Measurements from ENCODE around the gene WWP2. TPM values are rescaled to one million over a fixed set of nuclear protein-coding genes. Genes with fewer than 3 reads are reported as not detected.
"Not testable (repeated sequence)": the region's sequence is repeated elsewhere in the genome, so short reads cannot be mapped to it uniquely, and the experiment has no call there.

WWP2 gene
- polyA plus RNA-seq (ENCODE audit: insufficient read length), result 14.5 TPM

DNA sequence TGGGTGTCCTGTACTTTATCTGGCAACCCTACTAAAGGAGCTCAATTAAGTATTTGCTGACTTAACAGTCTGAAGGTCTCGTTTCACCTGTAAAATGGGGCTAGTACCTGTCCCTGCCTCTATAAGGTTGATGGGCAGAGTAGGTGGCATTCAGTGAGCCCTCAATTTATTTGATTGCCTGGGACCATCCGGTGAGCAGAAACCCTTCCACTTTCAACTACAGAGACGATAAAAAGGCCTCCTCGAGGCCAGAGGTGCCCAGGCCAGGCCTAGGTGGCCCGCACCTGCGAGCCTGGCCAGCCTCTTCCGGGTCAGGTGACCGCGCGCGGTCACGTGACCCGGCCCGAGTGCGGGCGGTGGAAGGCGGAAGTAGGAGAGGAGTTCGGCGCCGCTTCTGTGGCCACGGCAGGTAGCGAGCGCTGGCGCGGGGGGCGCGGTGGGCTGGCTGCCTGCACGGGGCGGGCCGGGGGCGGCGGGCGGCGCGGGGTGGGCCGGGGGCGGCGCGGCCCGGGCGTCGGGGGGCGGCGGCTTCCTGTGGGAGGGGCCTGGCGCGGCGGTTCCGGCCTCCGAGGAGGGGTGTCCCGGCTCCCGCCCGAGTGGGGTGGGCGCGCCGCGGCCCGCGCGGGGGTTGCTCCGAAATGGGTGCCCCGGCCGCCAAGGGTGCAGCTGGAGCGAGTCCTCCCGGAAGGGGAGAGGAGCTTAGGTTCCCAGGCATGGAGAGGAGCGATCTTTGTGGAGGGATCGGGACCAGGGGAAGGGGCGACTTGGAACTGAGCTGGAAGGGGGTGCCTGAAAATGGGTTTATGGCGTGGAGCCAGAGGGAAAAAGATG is at the start of gene WWP2:
TSS of gene WWP2 (plus strand) at position 350 of the 831 bp plus-strand sequence. CDS start 24,679 bp downstream, outside the sequence.
- DNase-seq (ENCODE audit: low read depth), result no peak

DNA sequence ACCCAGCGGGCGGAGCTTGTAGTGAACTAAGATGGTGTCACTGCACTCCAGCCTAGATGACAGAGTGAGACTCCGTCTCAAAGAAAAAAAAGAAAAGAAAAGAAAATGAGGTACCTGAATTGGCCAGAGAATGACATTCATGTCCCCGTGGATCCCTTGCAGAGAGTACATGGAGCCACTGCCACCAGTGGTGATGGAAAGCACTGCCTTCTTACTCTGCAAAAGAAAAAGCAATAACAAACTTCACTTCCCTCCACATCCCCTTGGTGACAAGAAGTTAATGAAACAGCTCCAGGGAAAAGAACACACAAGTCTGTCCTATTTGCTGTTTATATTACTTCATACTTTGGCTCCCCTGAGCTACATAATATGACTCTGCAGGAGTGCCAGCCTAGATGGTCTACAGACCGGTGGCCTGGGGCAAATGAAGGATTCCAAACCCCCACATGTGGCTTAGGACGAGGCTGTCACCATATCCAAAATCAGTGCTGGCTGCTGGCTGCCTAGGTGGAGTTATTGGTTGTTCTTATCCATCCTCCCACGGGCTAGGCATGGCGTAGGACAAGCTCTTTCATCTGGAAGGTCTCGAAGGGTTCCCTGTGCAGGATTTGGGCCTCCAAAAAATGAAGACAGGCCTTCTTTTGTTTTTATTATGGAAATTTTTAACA is 49.1 kb upstream of the WWP2 start:
- DNase-seq (ENCODE audit: low read depth), result no peak

DNA sequence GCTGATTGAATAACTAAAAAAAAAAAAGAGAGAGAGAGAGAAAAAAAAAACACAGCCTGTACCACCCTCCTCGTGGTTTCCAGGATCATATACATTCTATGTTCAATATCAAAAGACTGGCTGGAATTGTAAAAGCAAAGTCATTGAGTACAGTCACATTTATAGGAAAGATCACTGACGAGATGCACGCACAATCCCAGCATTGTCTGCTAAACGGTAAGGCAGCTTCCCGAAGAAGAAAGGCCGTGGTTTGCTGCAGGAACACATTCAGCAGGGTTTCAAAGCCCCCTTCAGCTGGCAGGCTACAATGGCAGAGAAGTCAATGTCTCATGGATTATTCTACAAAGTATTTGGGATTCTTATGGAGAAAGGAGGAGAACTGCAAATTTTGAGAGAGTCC is 45.1 kb upstream of the WWP2 start:
- DNase-seq (ENCODE audit: low read depth), result no peak

DNA sequence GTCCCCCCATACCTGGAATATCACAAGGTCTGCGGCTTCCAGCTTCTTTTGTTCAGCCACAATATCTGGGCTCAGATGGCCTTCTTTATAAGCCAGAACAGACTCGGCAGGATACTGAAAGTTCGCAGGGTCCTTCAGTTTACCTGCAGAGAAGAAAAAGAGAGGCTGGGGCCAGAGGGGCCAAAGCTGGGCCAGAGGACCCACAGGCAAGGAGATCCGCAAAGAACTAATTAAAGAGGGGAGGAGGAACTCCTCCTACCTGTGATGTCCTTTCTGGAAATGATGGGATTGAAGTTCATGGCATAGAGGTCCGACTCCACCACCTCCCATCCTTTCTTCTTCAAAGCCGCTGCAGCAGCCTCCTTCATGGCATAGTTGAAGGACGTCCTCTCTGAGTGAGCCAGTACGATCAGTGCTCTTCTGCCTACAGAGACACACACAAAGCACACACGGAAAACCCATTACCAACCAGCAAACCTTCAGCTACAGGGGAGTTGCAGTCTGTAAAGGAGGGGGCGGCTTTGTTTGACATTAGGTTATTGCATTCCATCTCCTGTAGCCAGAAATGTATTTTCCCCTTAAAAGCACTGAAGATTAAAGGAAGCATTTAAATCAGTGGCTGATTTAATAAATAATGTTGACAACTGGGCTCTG is 43.9 kb upstream of the WWP2 start:
- DNase-seq (ENCODE audit: low read depth), result no peak

- DNase-seq (ENCODE audit: low read depth), result no peak
Measured at GRCh38 chr16:69720822-69721430, 41.2 kb upstream of the WWP2 start.

- no peak for DNase-seq (ENCODE audit: low read depth)
Measured at GRCh38 chr16:69721441-69721957, 40.6 kb upstream of the WWP2 start.

GRCh38 chr16:69724414-69724873 is 37.7 kb upstream of the WWP2 start:
- no peak for DNase-seq (ENCODE audit: low read depth)

- no peak for DNase-seq (ENCODE audit: low read depth)
Measured at GRCh38 chr16:69724981-69725479, 37.1 kb upstream of the WWP2 start.

- no peak for DNase-seq (ENCODE audit: low read depth)
Measured at GRCh38 chr16:69725480-69726312, 36.4 kb upstream of the WWP2 start.

DNA sequence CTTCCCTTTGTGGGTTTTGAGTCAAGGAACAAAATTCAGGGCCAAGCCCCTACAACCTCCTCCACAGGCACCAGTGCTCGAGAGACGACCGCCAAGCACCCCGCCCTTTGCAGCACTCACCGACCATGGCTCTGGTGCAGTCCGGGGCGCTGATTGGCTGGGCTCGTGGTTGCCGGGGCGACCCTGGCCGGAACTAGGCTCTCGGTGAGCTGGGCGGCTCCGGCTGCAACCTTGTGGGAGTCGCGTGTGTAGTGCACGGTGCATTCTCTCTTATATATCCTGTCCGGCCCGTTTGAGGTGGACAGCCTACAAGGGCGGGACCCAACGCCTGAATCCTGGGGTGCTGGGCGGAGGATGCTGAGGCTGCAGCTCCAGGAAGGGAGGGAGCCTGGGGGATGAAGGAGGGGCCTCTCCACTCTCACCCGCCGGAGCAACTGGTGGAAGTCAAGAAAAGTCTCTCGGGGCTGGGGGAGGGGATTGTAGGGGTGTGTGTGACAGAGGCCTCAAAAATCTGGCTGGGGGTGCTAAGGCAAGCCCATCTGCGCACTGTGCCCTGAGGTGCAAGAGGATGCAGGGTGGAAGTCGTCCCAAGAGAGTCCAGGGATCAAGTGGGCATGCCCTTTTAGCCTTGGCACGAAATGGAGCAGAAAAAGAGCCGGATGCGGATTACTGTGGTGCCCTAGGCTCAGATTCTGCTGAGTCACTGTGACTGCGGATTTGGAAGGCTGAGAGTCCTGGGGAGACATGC is 35.6 kb upstream of the WWP2 start, which contains the start of gene NQO1:
TSS of gene NQO1 (minus strand) at position 248 of the 748 bp plus-strand sequence. CDS start at position 127, 121 bp downstream.
- DNase-seq (ENCODE audit: low read depth), result peak; percentile 29

GRCh38 chr16:69727916-69728270 is 34.2 kb upstream of the WWP2 start:
- no peak for DNase-seq (ENCODE audit: low read depth)

DNA sequence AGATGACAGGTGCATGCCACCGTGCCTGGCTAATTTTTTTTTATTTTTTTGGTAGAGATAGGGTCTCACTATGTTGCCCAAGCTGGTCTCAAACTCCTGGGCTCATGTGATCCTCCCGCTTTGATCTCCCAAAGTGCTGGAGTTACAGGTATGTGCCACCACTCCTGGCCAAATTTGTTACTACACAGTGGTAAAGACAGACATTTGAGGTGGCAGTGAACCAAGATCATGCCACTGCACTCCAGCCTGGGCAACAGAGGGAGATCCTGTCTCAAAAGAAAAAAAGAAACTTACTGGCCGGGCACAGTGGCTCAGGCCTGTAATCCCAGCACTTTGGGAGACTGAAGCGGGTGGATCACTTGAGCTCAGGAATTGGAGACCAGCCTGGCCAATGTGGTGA is 33.1 kb upstream of the WWP2 start:
- DNase-seq (ENCODE audit: low read depth), result not testable (repeated sequence)

GRCh38 chr16:69731280-69731679 is 30.9 kb upstream of the WWP2 start:
- DNase-seq (ENCODE audit: low read depth), result not testable (repeated sequence)

DNA sequence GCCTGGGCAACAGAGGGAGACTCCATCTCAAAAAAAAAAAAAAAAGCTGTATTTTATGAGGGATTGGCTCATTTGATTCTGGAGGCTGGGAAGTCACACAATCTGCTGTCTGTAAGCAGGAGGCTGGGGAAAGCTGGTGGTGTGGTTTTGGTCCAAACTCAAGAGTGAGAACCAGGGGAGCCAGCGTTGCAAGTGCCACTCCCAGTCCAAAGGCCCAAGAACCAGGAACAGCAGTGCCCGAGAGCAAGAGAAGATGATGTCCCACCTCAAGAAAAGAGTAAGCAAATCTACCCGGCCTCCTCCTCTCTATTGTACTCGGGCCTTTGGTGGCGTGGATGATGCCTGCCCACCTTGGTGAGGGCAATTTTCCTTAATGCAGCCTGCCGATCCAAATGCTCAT is 30.0 kb upstream of the WWP2 start:
- DNase-seq (ENCODE audit: low read depth), result no peak

DNA sequence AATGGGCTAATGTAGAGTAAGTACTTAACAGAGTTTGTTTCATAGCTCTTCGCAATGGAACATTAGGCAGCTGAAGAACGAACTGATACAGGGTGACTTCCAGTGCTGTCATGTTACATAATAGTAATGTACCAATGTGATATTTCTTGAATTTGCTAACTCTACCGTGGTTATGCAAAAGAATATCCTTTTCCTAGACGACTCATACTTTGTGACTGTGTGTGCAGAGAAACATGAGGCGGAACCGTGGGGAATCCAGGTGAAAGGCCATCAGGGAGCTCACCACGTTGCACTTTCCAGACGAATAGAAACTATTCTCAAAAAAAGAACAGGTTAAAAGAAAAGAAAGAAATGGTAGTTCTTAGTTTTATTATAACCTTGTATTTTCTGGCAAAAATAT is 20.6 kb upstream of the WWP2 start:
- DNase-seq (ENCODE audit: low read depth), result no peak

GRCh38 chr16:69741951-69742904 is 19.9 kb upstream of the WWP2 start:
- no peak for DNase-seq (ENCODE audit: low read depth)

DNA sequence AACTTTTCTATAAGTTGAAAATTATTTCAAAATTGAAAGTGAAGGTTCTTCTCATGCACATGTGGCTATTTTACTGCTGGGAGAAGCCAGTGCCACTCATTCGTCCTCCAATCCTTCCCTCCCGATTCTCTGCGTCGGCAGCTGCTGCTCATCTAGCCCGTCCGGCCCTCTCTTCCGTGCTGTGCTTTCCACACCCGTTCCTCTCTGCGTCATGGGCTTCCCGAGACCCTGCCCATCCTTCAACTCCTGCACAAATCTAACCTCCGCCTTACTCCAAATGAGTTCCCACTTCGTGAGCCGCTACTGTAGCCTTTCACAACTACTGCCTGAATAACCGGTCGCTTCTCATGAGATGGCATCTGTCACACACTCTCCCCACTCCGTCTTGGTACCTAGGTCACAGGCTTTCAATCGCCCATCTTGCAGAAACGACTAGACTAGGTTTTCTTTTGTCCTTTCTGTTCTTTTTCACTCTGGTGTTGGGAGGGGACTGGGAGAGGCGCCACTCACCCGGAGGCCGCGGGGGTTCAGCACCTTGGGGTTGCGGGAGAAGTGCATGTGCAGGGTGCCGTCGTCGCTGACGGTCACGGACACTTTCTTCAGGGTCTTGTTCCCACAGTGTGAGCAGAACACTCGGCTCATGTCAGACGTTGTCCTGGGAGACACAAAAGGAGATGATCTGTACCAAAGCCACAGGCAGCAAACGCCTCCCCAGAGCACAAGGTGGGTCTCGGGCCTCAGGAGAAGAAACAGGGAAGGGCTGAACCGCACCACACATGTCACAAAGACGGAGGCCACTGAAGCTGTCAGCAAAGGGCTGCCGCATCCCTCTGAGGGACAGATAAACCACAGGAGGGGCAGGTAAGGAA is 17.5 kb upstream of the WWP2 start:
- no peak for DNase-seq (ENCODE audit: low read depth)

DNA sequence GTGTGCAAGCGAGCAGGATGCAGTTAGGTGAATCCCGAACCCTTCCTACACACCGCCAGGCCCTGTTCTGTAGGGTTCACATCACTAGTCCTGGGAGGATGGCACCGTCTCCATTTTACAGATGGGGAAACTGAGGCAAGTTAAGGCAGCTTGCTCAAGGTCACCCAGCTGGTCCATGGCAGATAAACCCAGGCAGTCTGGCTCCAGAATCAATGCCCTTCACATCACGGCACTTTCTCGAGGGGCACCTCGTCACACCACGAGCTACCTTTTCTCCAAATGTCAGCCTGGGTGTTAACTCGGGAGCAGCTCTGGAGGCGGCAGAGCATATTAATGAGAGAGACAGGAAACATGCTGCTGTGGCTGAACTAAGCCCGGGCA is 16.9 kb upstream of the WWP2 start:
- no peak for DNase-seq (ENCODE audit: low read depth)

Data from forelimb muscle (tissue), 1 donor.